ENCODE data around the gene FOXF1. TPM values are rescaled to one million over a fixed set of nuclear protein-coding genes. Genes with fewer than 3 reads are reported as not detected.

FOXF1 gene
- total RNA-seq, 1 donor from 2014 or later = 4.2 TPM

DNA sequence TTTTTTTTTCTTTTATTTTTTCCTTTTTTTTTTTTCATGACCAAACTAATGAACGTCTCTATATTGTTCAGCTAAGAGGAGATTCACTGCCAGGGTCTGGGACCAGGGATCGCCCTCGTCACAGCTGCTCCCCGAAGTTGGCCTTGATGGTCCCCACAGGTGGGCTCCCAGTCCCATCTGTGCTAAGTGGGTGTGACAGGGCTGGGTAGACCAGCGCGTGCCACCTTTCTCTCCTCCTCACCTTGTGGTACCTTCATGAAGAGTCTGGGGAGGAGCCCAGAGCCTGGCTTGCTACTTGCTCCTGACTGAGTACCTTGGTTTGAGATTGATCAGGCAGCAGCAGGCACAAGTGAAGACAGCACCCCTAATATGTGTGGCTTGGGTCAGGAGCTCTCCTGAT is 6.5 kb upstream of the FOXF1 start:
- no peak for DNase-seq (ENCODE audit: low spot score)

- DNase-seq (ENCODE audit: low spot score) = no peak
Observed at GRCh38 chr16:86504315-86505184, 5.8 kb upstream of the FOXF1 start.

DNA sequence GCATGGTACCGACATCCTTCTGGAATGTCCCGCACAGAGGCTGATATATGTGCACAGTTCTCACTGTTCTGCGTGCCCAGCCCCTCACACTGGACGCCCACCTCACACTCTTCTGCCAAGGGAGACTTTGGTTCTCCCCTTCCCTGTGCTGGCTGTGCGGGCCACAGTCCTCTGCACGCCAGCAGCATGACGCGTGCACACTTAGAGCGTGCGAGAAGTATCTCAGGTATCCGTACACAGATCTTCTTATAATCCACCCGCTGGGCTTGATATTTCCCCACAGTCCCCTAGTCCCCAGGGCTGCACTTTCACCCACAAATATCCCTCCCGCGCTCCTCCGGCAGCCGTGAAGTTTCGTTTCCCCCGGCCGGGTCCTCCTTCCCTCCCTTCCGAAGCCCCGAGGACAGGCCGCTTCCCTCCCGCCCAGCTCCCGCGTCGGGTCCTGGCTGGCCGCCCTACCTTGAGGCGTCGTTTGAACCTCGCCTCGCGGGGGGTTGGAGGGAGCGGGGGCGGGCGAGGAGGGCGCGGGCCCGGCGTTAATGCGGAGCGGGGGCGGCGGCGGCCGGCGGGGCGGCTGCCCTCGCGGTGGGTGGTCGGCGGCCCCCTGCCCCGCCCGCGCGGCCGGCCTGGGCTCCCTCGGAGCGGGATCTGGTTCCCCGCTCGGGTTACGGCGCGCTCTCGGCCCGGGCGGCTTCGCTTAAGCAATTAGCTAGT is 5.0 kb upstream of the FOXF1 start:
- no peak for DNase-seq (ENCODE audit: low spot score)

DNA sequence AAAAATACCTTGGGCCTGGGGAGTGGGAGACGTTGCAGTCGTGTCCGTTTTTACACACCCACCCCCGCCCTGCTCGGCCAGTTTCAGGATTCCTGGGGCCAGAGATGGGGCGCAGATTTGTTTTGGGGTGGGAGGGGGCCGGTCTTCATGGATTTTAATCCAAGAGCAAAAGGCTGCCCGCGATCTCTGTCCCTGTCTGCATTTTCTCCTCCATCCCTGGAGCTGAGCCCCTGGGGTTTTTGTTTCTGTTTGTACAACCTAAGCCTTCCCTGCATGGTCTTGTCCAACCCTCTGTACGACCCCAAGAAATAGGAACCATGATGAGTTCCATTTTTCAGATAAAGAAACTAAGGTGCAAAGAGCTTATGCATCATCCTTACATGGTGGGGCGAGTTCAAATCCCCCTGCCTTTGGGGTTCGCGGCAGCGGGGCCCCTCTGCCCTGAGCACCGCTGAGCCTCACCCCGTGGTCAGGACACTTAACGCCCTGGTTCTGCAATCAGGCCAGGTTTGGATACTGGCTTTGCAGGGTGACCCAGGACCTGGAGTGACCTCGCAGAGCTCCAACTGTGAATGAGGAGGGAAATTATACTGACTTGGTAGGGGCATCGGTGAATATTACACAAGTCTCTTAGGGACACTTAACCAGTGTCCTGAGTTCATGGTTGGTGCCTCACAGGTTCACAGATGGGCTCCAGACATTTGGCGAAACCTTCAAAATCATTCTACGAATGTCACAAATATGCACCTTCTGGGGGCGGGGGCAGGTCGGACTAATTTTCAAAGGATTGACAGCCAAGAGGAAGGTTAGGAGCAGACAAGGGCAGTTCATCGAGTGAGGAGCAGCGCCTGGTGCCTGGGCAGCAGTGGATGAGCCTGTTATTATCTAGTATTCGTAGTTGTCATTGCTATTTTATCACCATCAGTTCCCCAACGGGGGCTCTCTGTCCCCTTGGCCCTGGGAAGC is 4.1 kb upstream of the FOXF1 start:
- no peak for DNase-seq (ENCODE audit: low spot score)

DNA sequence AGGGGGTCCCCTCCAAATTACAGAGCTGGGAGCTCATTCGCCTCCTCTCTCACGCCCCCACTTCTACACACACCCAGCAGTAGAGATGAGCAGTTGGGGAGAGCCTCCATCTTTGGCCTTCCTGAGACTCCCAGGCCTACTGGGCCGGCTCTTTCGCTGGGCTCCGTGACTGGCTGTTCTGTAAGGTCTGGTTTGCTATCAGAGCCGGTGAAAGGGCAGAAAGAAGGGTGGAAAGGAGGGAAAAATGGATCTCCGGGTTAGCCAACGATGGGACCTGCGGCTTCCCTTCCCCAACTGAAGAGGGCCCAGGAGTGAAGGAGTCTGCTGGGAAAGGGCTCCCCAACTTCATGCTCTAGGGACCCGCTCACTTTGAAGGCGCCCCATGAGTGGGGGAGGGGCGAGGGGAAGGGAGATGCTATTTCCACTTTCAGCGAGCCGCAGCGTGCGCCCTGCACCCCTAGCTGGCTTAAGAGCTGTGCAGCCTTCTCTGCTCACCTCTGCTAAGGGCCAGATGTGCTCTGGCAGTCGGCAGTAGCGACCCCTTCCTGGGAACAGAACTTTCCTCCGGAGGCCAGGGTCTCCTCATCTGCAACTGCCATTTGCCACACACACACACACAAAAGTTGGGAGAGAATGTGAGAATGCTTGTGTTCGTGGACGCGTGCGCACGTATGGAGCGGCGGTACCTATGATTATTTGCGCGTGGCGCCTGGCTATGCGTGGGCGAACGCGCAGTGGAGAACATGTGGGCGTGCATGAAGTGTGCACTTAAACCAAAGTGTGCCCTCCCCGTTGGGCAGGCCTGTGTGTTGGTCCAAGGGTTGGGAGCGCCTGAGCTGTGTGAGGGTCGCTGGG is 2.9 kb upstream of the FOXF1 start:
- no peak for DNase-seq (ENCODE audit: low spot score)

- DNase-seq (ENCODE audit: low spot score) = no peak
Observed at GRCh38 chr16:86508028-86508946, 2.0 kb upstream of the FOXF1 start.

GRCh38 chr16:86508947-86509758 is 1.2 kb upstream of the FOXF1 start:
- DNase-seq (ENCODE audit: low spot score) = no peak

- no peak for DNase-seq (ENCODE audit: low spot score)
Observed at GRCh38 chr16:86509759-86510464, 415 bp upstream of the FOXF1 start.

DNA sequence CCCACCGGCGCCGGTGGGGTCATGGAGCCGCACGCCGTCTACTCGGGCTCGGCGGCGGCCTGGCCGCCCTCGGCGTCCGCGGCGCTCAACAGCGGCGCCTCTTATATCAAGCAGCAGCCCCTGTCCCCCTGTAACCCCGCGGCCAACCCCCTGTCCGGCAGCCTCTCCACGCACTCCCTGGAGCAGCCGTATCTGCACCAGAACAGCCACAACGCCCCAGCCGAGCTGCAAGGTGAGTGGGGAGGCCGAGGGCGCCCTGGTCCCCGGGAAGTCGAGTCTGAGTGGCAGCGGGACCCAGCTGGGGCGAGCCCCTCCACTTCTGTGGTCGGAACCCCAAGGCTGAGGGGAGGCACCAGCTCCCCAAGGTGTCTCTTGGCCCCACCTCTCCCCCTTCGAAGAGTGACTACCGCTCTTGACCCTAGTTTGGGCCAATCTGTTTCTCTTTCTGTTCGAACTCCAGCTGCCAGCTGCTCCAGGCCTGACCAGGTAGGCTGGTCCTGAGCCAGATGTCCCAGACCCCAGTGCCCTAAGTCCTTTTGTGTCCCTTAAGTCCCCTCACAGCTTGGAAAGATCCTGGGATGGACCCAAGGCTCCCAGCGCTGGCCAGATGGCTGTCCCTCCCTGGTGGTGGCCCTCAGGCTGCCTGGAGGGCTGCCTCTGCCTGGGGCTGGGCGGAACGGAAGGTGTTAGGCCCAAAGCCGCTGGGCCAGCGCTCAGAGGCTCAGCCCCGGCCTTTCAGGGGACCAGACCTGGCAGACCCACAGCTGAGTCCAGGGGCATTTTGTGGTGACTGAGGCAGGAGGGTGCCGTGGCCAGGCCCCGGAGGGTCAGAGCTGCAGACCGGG is 1.2 kb downstream of the FOXF1 start:
- DNase-seq (ENCODE audit: low spot score) = no peak

DNA sequence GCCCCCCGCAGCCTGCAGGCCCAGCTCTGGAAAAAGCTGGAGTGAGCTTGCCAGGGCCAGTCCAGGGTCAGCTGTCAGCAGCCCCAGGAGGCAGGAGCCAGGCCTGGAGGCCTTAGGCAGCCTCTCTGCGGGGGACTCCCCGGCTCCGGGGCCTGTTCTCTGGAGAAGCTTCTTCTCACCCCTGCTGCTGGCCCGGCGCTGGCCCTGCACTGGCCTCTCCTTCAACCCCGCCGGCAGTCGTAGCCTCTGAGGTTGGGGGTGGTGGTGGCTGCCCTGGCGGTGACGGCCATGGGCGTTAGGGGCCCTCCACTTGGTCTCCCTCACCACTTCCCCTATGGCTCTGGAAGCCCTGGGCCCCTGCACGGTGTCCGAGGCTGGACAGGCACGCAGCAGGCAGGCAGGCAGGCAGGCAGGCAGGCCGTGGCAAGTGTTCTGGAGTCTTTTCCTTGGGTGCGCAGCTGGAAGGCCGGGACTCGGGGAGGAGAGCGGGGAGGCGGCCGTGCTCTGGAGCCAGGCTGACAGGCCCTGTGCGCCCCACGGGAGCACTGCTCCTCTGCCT is 2.1 kb downstream of the FOXF1 start:
- DNase-seq (ENCODE audit: low spot score) = no peak

- no peak for DNase-seq (ENCODE audit: low spot score)
Observed at GRCh38 chr16:86512860-86513470, 2.6 kb downstream of the FOXF1 start.

- DNase-seq (ENCODE audit: low spot score) = no peak
Observed at GRCh38 chr16:86513471-86514277, 3.3 kb downstream of the FOXF1 start.

- DNase-seq (ENCODE audit: low spot score) = no peak
Observed at GRCh38 chr16:86514481-86515376, 4.4 kb downstream of the FOXF1 start.

- DNase-seq (ENCODE audit: low spot score) = no peak
Observed at GRCh38 chr16:86515413-86515776, 5.1 kb downstream of the FOXF1 start.
